HepG2 (cell line): ENCODE results near the gene PEX14.

Source experiments
- CTCF ChIP-seq: sonication (generic); formaldehyde crosslinking; IDR thresholded peaks from 2 replicates; pipeline ENCODE4 v1.5.0; 2020; ENCODE audit warnings: mild to moderate bottlenecking, missing genetic modification reagents, moderate library complexity
- FOSL1 ChIP-seq: sonication (generic); formaldehyde crosslinking; IDR thresholded peaks from 2 replicates; pipeline ENCODE4 v1.9.0; 2021; ENCODE audit warnings: missing genetic modification reagents, borderline replicate concordance
- PAX8 ChIP-seq: sonication (generic); formaldehyde crosslinking; IDR thresholded peaks from 2 replicates; pipeline ENCODE4 v1.8.0; 2022; ENCODE audit warnings: mild to moderate bottlenecking, missing genetic modification reagents, borderline replicate concordance
- ZNF768 ChIP-seq: sonication (generic); formaldehyde crosslinking; IDR thresholded peaks from 2 replicates; pipeline ENCODE4 v1.4.0; 2020; ENCODE audit warnings: missing genetic modification reagents

- TF ChIP-seq ZNF768 (no peak), CTCF (peak; percentile 32), FOSL1 (CRISPR knock-in tag) (no peak), PAX8 (CRISPR knock-in tag) (no peak)
Observed at GRCh38 chr1:10629816-10630571, 155.2 kb downstream of the PEX14 start.
